Lower leg skin (tissue), 4 donors: ENCODE measurements around the gene KRTAP4-12. TPM values are rescaled to one million over a fixed set of nuclear protein-coding genes. Genes with fewer than 3 reads are reported as not detected.
"Not testable (repeated sequence)": the region's sequence is repeated elsewhere in the genome, so short reads cannot be mapped to it uniquely, and the experiment has no call there.

Experiments used
- DNase-seq, 2 donors: peaks; one replicate each; pipeline ENCODE4 v3.0.0-alpha.2; 2019; ENCODE audit warnings: low spot score in 2 of 2
- H3K4me3 ChIP-seq: fragments of 200-600 bp; sonication (generic); 2 replicates; pipeline ENCODE4 v1.5.1; 2017; ENCODE audit warnings: mild to moderate bottlenecking, low read depth; ENCODE audit not compliant: poor library complexity, severe bottlenecking
- CTCF ChIP-seq, 3 donors: fragments of 450-650 bp; IDR thresholded peaks; one replicate each; pipeline ENCODE4 v1.5.1; 2016; ENCODE audit warnings: antibody characterized with exemption in 3 of 3, mild to moderate bottlenecking in 3 of 3, moderate library complexity in 2 of 3
- POLR2A ChIP-seq, 2 donors: fragments of 450-650 bp; IDR thresholded peaks; one replicate each; pipeline ENCODE4 v1.6.1; 2016 to 2017; ENCODE audit warnings: antibody characterized with exemption in 2 of 2, mild to moderate bottlenecking in 1 of 2, moderate library complexity in 1 of 2
- WGBS, 2 donors: methylation state at CpG; one replicate each; pipeline ENCODE4 v1.1.5; 2018; 5-methylcytosine and 5-hydroxymethylcytosine counted together
- intact Hi-C: fragments of 100-400 bp; cut with DNase I; formaldehyde crosslinking; loops from one replicate; pipeline ENCODE4 v1.15.0; 2023; ENCODE audit warnings: low total_unique reads
- total RNA-seq, 4 donors: library from RNA; depleted of rRNA; stranded (reverse); fragments of >200 nt; gene quantifications; one replicate each; pipeline ENCODE4 v1.1.0, GENCODE V29; 2016

KRTAP4-12 gene
- total RNA-seq, 4 donors from 2014 or later = 57.0 TPM; not detected in 3

DNA sequence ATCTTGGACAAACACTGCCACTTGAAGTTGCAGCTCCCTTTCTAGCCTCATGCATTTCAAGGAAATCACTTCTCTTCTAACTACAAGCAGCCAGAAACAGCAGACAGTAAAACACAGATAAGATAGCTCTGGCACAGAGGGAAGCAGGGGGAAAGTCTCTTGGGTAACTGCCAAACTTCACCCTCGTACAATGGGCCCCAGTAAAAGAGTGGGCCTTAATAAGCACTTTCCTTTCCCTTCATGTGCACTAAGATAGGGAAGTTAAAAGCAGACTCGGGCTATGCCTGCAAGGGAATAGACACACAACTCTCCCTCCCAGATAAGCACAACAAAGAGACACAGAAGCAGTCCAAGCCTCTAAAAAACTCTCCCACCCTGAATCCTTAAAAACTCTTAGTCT is 29.9 kb upstream of the KRTAP4-12 start:
- DNase-seq = no peak
- intact Hi-C loops = no loop called here
- WGBS, 2 donors = 30 to 50% methylated on average over 2 of the region's 2 CpGs
- H3K4me3 ChIP-seq = no peak overlapping the region
- TF ChIP-seq POLR2A (IDR thresholded peaks at IDR 0.05) (no peak), CTCF (IDR thresholded peaks at IDR 0.05) (no peak)

DNA sequence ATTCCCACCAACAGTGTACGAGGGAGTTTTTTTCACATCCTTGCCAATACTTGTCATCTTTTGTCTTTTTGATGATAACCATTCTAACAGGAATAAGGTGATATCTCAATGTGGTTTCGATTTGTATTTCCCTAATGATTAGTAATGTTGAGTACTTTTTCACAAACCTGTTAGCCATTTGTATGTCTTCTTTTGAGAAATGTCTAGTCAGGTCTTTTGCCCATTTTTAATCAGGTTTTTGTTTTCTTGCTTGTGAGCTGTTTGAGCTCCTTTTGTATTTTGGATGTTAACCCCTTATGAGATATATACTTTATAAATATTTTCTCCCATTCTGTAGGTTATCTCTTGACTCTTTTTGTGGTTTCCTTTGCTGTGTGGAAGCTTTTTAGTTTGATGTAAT is 27.5 kb upstream of the KRTAP4-12 start:
- 57 to 63% methylated on average over 2 of the region's 2 CpGs for WGBS, 2 donors
- no peak for DNase-seq
- no peak overlapping the region for H3K4me3 ChIP-seq
- no peak for TF ChIP-seq POLR2A (IDR thresholded peaks at IDR 0.05)
- intact Hi-C loops = no loop called here

DNA sequence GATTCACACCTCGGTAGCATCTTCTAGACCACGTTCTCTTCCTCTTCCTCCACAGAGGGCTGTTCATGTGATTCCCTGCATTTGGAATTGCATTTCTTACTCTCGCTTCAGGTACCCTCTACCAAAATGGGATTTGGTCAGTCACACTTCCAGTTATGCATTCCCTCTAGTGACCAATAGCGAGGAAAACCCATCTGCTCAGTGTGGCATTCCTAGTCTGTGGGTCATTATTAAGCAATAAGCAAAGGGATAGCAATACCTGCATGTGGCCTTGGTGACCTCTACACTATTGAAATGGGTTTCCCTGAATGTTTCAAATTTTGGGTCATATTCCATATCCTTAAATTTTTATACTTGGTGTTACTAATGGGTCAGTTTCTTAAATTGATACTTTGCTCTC is 26.0 kb upstream of the KRTAP4-12 start:
- intact Hi-C loops = no loop called here
- no peak overlapping the region for H3K4me3 ChIP-seq
- TF ChIP-seq CTCF (IDR thresholded peaks at IDR 0.05) (no peak), POLR2A (IDR thresholded peaks at IDR 0.05) (no peak)
- WGBS, 2 donors = 86 to 87% methylated on average over 4 of the region's 4 CpGs
- no peak for DNase-seq

GRCh38 chr17:41149652-41149985 is 25.6 kb upstream of the KRTAP4-12 start, which contains the start of gene KRTAP4-5:
TSS of gene KRTAP4-5 (minus strand) at chr17:41149825. CDS start at chr17:41149767, 58 bp downstream.
- intact Hi-C loops = no loop called here
- H3K4me3 ChIP-seq = no peak within 1 kb of the TSS
- no peak for TF ChIP-seq CTCF (IDR thresholded peaks at IDR 0.05)
- TF ChIP-seq POLR2A (IDR thresholded peaks at IDR 0.05) = no peak
- no peak for DNase-seq
- WGBS, 2 donors = 44 to 50% methylated on average over 2 of the region's 2 CpGs

DNA sequence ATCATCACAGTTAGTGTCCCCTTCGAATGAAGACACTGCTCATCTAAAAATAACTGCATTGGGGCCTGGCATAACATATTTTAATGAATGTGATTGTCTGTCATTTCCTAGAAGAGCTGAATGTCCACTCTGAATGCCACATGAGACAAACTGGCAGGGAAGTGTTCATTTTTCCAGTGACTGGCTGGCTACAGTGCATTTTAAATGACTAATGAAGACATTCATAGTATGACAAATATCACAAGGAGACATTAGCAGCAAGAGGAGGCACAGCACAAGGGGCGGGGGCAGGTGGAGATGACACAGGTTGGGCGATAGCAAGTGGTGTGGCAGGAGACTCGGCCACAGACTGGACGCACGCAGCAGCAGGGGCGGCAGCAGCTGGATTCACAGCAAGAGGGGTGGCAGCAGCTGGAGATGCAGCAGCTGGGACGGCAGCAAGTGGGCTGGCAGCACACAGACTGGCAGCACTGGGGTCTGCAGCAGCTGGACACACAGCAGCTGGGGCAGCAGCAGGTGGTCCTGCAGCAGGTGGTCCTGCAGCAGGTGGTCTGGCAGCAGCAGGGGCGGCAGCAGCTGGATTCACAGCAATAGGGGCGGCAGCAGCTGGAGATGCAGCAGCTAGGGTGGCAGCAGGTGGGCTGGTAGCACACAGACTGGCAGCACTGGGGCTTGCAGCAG is 25.1 kb upstream of the KRTAP4-12 start:
- intact Hi-C loops, DNase-seq, H3K4me3 ChIP-seq: not testable (repeated sequence)
- WGBS, 2 donors = 86 to 88% methylated on average over 10 of the region's 10 CpGs

- DNase-seq = no peak
- H3K4me3 ChIP-seq = no peak overlapping the region
- WGBS, 2 donors = 66 to 93% methylated on average over 2 of the region's 2 CpGs
- TF ChIP-seq CTCF (IDR thresholded peaks at IDR 0.05) = no peak
- TF ChIP-seq POLR2A (IDR thresholded peaks at IDR 0.05) = no peak
- intact Hi-C loops = no loop called here
Measured at GRCh38 chr17:41147531-41148204, 23.7 kb upstream of the KRTAP4-12 start.

- no peak for TF ChIP-seq POLR2A (IDR thresholded peaks at IDR 0.05)
- TF ChIP-seq CTCF (IDR thresholded peaks at IDR 0.05) = no peak
- H3K4me3 ChIP-seq = no peak overlapping the region
- DNase-seq = no peak
- intact Hi-C loops = no loop called here
- 73 to 79% methylated on average over 2 of the region's 2 CpGs for whole genome bisulfite sequencing, 2 donors
Measured at GRCh38 chr17:41145261-41145660, 21.3 kb upstream of the KRTAP4-12 start.
